ENCODE measurements around the gene PIK3R1.

DNA sequence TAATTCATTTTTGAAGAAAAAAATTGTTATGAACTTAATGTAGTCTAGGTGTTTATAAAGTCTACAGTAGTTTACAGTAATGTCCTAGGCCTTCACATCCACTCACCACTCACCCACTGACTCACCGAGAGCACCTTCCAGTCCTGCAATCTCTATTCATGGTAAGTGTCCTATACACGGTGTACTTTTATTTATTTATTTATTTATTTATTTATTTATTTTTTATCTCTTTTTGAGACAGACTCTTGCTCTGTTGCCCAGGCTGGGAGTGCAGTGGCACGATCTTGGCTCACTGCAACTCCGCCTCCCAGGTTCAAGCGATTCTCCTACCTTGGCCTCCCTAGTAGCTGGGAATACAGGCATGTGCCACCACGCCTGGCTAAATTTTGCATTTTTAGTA is 39.3 kb upstream of the PIK3R1 start:
- TF ChIP-seq, protein P1, sequence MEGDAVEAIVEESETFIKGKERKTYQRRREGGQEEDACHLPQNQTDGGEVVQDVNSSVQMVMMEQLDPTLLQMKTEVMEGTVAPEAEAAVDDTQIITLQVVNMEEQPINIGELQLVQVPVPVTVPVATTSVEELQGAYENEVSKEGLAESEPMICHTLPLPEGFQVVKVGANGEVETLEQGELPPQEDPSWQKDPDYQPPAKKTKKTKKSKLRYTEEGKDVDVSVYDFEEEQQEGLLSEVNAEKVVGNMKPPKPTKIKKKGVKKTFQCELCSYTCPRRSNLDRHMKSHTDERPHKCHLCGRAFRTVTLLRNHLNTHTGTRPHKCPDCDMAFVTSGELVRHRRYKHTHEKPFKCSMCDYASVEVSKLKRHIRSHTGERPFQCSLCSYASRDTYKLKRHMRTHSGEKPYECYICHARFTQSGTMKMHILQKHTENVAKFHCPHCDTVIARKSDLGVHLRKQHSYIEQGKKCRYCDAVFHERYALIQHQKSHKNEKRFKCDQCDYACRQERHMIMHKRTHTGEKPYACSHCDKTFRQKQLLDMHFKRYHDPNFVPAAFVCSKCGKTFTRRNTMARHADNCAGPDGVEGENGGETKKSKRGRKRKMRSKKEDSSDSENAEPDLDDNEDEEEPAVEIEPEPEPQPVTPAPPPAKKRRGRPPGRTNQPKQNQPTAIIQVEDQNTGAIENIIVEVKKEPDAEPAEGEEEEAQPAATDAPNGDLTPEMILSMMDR (conservative IDR thresholded peaks at IDR 0.05; ENCODE audit: low read depth, low read length) = no peak
- no peak for TF ChIP-seq EZH2 (IDR thresholded peaks at IDR 0.05; ENCODE audit: low read length, unreplicated experiment)
- TF ChIP-seq EZH2phosphoT487 (IDR thresholded peaks at IDR 0.05; ENCODE audit: borderline replicate concordance, low read length) = no peak

Measured in PC-3 (cell line).